NCI-H2227 (cell line): Measurements from ENCODE around the gene MXRA7.
"Not testable (repeated sequence)": the region's sequence is repeated elsewhere in the genome, so short reads cannot be mapped to it uniquely, and the experiment has no call there.

Source experiments
- DNase-seq: peaks from one replicate; lab custom pipeline; 2025; ENCODE audit not compliant: unreplicated experiment; lab: John Stamatoyannopoulos, UW

Gene MXRA7

DNA sequence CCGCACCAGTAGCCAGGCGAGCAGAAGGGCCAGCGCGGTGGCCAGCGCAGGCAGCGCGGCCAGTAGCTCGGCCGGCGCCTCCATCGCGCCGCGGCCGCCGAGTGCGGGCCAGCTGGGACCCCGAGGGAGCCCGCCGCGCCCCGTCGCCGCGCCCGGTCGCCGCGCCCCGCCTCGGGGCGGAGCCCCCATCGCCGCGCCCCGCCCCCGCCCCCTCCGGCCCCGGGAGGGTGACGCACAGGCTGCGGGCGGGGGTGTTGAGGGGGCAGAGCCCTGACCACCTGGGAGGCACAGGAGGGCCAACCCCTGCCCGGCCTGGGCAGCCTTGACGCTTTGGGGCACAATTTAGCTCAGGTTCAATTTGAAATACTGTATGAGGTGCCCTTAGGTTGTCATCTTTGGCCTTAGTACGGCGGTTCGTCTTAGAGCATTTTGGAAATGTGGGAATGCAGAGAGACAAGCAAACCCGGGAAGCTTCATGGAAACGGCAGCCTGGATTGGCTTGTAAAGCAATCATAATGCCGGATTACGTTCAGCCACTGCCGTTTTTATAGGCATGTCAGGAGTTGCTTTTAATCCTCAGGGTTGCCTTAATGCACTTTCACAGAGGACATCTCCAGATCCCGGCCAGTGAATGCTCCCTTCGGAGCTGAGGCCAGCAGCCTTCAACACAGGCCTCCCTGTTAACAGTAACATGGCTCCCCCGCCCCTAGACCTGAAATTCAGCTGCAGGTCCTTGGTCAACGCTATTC, at the start of gene MXRA7:
TSS of gene MXRA7 (minus strand) at position 103 of the 749 bp plus-strand sequence. CDS start at position 84, 19 bp downstream.
- peak; percentile 78 for DNase-seq

- no peak for DNase-seq
Measured at GRCh38 chr17:76758570-76758969, 47.8 kb upstream of the MXRA7 start.

GRCh38 chr17:76757256-76757655, 46.5 kb upstream of the MXRA7 start:
- no peak for DNase-seq

GRCh38 chr17:76755285-76755684, 44.5 kb upstream of the MXRA7 start:
- DNase-seq: no peak

- no peak for DNase-seq
Measured at GRCh38 chr17:76753061-76753961, 42.5 kb upstream of the MXRA7 start.

DNA sequence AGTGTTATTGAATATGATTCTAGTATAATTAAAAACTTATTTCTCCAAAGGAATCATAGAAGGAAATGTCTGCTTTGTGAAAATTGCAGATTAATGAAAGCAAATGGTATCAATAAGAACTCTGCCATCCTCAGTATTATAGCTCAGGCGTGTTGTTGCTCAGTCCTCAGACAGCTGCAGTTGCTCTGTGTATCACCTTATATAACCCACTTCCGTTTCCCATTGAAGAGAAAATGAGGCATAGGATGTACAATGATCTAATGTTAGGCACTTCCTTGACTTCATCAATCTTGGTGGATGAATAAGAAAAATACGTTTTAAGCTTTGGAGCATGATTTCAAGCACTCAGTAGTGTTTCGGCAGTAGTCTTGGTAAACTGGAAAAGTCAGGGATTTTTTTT, 41.2 kb upstream of the MXRA7 start:
- no peak for DNase-seq

DNA sequence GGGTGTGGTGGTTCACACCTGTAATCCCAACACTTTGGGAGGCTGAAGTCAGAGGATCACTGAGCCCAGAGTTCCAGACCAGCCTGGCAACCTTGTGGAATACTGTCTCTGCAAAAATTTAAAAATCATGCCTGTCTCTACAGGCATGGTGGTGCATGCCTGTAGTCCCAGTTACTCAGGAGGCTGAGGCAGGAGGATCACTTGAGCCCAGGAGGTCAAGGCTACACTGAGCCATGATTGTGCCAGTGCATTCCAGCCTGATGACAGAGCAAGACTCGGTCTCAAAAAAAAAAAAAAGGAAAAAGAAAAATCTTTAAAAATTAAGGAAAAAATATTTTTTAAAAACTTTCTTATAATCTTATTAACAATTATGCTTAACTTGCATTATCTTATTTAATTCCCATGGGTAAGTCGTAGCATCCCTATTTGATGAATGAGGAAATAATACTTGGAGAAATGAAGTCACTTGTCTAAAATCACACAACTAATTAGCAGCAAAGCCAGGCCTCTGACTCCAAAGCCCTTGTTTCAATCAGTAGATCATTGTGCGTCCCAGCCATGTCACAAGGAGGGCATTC, 40.7 kb upstream of the MXRA7 start:
- no peak for DNase-seq

DNA sequence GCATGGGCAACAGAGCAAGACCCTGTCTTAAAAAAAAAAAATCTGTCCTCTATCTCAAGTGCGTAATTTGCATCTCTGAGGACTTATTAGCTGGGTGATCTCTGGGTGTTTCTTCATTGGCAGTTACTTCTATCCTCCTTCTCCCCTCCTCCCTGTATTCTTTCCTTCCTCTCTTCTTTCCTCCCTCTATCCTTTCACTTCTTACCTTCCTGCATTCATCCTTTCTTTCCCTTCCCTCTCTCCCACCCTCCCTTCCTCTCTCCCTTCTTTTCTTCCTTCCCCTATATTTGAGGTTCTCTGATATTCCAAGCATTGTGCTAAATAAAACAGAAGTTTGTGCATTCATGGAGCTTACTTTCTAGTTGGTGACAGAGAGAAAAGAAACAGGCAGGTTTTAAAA, 37.9 kb upstream of the MXRA7 start:
- no peak for DNase-seq

- no peak for DNase-seq
Measured at GRCh38 chr17:76747716-76748363, 37.1 kb upstream of the MXRA7 start.

DNA sequence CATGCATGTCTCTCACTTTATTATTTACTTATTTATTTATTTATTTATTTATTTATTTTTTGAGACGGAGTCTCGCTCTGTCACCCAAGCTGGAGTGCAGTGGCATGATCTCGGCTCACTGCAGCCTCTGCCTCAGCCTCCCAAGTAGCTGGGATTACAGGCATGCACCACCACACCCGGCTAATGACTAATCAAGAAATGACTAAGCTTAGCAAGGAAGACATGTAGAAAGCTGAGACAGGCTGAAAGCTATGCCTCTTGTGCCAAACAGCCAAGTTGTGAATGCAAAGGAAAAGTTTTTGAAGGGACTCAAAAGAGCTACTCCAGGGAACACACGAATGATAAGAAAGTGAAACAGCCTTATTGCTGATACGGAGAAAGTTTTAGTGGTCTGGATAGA, 35.0 kb upstream of the MXRA7 start:
- DNase-seq: not testable (repeated sequence)

DNA sequence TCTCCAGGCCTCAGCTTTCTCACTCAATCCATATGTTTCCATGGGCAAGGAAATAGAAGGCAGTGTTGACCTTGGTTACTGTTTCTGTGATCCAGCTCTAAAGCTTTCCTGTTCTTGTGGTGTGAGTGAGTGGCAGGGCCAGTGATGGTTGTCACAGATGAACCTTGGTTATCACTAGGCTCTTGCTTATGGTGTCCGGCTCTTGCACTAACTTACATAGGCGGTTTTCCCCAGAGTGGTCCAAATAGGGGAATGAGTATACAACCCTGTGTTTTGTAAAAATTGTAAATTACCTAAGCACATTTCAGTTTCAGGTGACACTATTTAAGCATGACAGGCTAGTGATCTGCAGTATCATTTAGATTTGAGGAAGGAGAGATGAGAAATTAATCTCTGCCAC, 34.0 kb upstream of the MXRA7 start:
- DNase-seq: no peak

GRCh38 chr17:76742958-76743357, 32.2 kb upstream of the MXRA7 start:
- DNase-seq: no peak

GRCh38 chr17:76740329-76741118, 29.8 kb upstream of the MXRA7 start:
- DNase-seq: no peak

DNA sequence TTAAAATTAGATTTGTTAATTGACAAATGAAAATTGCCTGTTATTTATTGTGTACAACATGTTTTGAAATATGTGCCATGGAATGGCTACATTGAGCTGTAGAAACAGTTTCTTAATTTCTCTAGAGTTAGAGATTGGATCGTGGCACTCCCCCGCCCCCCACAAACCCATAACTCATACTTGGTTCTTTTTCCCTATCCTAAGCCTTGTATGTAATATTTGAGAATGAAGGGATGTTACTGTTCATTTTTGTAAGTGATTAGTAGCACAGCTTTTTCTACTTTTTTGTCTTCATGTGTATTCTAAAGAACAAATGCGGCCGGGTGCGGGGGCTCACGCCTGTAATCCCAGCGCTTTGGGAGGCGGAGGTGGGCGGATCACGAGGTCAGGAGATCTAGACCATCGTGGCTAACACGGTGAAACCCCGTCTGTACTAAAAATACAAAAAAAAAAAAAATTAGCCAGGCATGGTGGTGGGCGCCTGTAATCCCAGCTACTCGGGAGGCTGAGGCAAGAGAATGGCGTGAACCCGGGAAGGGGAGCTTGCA, 28.9 kb upstream of the MXRA7 start:
- DNase-seq: not testable (repeated sequence)

- no peak for DNase-seq
Measured at GRCh38 chr17:76738468-76738850, 27.7 kb upstream of the MXRA7 start.

- peak; percentile 97 for DNase-seq
Measured at GRCh38 chr17:76737676-76738467, 27.1 kb upstream of the MXRA7 start, which contains the start of gene MFSD11. Gene MFSD11, plus strand, starts transcription at chr17:76738119. Its CDS starts 234 bp downstream, at chr17:76738353.

- peak; percentile 99 for DNase-seq
Measured at GRCh38 chr17:76737082-76737675, 26.4 kb upstream of the MXRA7 start, which contains the start of gene SRSF2. Gene SRSF2, minus strand, starts transcription at chr17:76737331. Its CDS starts 171 bp downstream, at chr17:76737160.

DNA sequence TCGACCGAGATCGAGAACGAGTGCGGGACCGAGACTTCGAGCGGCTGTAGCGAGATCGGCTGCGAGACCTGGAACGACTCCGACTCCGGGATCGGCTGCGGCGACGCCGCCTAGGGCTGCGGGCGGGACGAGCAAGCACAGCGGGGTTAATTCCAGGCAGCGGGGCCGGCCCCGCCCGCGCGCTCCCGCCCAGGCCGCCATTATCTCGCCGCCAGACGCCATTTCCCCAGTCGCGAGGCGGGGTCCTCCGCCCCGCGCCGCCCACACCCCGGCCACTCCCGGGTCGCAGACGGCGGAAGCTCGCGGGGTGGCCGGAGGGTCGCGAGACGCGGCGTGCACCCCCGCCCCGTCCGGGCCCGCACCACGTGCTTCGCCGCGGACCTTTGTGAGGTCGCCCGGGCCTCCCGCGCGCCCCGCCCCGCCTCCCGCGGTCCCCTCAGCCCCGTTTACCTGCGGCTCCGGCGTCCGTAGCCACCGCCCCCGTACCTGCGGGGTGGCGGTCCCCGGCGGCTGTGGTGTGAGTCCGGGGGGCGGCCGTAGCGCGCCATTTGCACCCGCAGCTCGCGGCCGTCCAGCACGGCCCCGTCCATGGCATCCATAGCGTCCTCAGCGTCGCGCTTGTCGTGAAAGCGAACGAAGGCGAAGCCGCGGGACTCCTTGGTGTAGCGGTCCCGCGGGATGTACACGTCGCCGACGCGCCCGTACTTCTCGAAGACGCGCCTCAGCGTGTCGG, 25.8 kb upstream of the MXRA7 start:
- DNase-seq: peak; percentile 86
